Dermis lymphatic vessel endothelial cell (primary cell): ENCODE results near the gene MMP17. TPM values are rescaled to one million over a fixed set of nuclear protein-coding genes. Genes with fewer than 3 reads are reported as not detected.

Experiments
- total RNA-seq: library from RNA; depleted of rRNA; stranded (reverse); fragments of >200 nt; gene quantifications from 2 replicates; pipeline ENCODE4 v1.2.1, GENCODE V29; 2014

MMP17 gene
- total RNA-seq = 7.9 and 10.5 TPM in 2 replicates

GRCh38 chr12:131827961-131828534 is at the start of gene MMP17:
Gene MMP17 (plus strand): TSS chr12:131828393. CDS start chr12:131828495, 102 bp downstream.

GRCh38 chr12:131894313-131894860 is 66.2 kb downstream of the MMP17 start, which contains the start of gene ULK1:
Gene ULK1 (plus strand): TSS chr12:131894622. CDS start chr12:131895002, 380 bp downstream.

Other genes with a start within 250 kb of the MMP17 start
- gene SFSWAP, start 117.3 kb upstream of the MMP17 start, total RNA-seq = 16.7 and 18.3 TPM in 2 replicates
- 6.3 and 7.4 TPM in 2 replicates for gene ULK1, start 66.2 kb downstream of the MMP17 start, total RNA-seq
- 4.8 and 8.3 TPM in 2 replicates for gene PUS1, start 100.9 kb downstream of the MMP17 start, total RNA-seq
- gene EP400, start 121.5 kb downstream of the MMP17 start, total RNA-seq = 7.2 and 9.6 TPM in 2 replicates